Activated T-cell treated with anti-CD3 and anti-CD28 coated beads, Interleukin-2, amount 50 U/mL, for 1 hour (primary cell): ENCODE measurements around the gene FBRSL1.

Source experiments
- DNase-seq: peaks from one replicate; pipeline ENCODE4 v3.0.0-alpha.2; 2020

FBRSL1 gene

DNA sequence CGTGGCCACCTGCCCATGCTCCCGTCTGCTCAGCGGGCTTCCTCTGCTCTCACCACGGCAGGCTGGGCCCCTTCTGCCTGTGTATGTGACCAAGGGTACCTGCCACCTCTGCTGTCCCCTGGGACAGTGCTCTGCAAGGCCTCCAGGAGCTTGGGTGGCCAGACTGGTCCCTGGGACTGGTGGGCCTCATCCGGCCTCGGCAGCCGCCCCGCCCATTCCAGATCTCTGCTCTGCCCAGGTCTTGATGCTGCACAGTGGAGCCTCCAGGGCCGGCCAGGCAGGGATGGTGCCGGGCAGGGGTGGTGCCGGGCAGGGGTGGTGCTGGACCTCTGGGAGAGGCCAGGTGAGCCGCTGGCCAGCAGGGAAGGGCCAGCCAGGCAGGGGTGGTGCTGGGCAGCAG is 9.0 kb downstream of the FBRSL1 start:
- no peak for DNase-seq

DNA sequence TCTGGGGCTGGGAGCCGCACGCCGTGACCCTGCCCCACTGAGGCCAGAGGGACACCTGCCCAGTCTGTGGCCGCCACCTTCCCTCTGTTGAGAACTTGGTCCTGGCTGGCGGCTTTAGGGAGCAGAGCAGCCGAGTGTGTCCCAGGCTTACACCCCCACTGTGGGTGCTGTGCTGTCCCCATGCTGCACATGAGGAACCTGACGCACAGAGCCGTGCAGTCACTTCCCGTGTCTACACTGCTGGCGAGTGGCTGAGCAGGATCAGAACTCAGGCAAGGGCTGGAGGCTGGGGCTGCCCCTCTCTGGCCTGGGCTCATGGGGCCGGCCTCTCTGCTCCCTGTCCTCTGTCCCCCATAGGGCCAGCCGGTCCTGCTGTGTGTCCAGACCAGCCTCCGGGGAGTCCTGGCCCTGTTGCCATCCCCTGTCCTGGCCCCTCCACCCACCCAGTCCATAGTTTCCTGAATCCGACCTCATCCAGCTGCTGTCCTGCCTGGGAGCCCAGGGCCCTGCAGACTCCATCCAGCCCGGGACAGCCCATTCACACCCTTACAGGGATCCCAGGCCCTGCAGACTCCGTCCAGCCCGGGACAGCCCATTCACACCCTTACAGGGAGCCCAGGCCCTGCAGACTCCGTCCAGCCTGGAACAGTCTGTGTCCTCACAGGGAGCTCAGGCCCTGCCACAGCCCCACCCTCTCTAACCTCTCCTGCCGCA is 10.3 kb downstream of the FBRSL1 start:
- DNase-seq = no peak

DNA sequence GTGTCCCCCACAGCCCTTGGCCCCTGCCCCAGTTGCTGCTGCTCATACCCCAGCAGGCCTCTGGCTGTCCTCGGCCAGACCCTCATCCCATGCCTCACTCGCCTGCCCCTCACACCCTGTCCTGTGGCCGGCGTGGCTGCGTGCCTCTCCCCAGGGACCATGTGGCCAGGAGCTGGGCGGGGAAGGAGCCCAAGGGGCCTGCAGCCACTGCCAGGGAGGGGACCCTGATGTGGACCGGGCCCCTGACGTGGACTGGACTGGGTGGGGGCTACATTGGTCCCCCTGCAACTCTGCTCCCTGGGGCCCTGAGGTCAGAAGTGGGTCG is 10.9 kb downstream of the FBRSL1 start:
- DNase-seq = no peak

DNA sequence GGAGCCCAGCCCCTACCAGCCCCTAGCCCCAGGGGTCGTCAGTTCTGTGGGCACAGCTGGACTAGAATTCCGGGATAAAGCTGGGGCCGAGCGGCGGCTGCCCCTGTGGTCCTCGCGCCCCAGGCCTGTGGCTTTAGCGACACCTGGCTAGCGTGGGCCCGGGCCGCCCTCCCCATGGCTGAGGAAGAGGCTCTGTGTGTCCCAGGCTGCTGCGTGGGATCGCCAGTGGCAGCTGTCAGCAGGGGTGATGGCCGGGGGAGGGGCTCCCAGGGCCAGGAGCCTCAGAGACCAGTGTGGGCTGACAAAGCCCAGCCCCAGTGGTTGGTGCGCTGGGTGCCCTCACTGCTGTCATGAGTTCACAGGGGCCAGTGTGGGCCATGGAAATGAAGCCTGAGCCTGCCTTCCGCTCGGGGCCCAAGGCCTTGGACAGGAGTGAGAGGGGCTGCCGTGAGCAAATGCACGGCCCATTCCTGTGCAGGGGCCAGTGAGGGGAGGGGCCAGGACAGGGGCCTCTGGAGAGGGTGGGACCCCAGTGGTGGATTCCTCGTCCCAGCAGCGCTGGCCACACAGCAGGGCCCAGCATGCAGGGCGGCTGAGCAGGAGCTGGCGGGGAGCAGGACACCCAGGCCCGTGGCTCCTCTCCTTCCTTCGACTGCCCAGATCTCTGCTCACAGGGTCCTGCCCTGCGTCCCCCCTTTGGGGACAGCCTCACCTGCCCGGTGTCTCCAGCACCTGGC is 11.4 kb downstream of the FBRSL1 start:
- DNase-seq = no peak

DNA sequence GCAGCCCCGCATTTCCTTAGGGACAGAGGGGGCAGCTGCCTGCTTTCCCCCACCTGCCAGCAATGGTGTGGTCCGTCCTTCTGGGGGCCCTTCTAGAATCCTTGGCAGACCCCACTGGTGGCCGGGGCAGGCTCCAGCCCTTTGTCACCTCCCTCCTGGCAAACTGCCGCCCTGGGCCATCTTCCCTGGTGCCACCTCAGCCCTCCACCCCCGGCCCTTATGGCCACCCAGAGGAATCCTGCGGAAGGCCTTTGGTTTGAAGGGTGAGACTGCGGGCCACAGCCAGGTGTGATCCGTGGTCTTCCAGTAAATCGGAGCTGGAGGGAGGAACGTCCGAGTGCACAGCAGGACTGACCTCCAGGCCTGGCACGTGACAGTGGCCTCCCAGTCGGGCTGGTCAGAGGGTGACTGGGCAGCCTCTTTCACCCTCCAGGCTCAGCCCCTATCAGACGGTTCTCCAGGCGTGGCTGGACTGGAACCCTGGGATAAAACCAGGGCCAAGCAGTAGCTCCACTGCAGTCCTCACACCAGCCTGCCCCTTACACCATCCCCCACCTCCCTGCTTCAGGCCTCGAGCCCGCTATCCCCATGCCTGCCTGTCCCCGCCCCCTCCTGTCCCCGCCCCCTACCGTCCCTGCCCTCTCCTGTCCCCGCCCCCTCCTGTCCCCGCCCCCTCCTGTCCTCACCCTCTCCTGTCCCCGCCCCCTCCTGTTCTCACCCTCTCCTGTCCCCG is 12.4 kb downstream of the FBRSL1 start:
- no peak for DNase-seq

DNA sequence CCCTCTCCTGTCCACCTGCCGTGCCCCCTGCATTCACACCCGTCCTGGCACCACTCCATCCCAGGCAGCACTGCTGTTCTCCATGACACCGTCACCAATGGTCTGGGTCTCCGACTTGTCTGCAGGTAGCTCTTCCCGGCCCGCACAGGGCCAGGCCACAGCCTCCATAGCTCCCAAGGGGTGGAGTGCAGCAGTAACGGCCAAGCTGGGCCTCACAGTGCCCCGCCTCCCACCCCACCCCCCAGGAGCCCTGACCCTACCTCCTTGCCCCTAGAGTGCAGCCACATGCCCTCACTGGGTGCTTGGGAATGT is 12.9 kb downstream of the FBRSL1 start:
- no peak for DNase-seq

DNA sequence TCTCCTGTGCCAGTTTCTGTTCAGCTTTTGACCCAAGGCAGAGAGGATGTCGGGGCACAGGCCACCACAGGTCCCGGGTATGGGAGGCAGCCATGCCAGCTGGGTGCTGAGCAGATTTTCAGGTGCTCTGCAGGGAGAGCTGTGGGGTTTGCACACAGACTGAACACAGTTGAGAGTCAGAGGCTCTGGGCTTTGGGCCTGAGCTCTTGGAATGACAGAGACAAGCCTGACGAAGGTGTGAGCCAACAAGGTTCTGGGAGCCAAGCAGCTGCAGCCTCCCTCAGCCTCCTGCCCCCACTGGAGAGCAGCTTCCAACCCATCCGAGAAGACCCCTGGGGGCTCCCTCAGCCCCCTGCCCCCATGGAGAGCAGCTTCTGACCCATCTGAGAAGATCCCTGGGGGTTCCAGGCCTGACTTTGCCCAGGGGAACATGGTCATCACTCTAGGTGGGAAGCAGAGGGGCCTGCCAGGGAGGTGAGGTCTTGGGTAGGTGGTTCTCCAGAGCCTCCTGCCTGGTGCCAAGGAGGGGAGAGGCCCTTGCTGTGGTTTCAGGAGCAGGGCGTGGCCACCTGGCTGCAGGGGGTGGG is 13.8 kb downstream of the FBRSL1 start:
- DNase-seq = no peak

DNA sequence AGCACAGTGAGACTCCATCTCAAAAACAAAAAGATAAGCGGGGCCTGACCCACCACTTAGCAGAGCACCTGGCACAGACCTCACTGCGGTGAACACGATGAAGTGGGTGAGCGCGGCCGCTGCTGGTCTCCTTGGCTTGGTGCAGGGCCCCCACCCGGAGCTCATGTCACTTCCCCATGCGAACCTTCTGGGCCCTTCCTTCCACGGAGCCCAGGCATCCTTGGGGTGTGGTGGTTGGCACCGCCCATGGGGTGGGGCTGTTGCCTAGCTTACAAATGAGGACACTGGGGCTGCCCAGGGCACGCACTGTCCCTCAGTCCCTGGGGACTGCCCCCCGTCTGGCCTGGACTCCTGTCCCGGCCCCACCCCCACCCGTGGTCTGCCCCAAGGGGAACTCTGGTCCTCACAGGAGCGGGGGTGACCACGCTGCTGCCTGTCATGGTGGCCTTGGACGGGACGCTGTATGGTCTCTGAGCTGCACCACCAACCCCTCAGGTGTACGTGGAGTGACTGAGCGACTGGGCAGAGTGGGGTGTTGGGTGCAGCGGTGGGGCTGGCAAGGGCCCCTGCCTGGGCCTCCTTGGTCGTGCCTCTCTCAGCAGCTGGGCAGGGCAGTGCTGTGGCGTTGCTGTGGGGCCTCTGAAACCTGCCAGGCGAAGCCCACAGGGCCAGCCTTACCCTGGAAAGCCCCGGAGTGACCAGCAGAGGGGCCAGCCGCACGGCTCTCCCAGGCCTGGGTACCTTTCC is 15.3 kb downstream of the FBRSL1 start:
- DNase-seq = no peak

DNA sequence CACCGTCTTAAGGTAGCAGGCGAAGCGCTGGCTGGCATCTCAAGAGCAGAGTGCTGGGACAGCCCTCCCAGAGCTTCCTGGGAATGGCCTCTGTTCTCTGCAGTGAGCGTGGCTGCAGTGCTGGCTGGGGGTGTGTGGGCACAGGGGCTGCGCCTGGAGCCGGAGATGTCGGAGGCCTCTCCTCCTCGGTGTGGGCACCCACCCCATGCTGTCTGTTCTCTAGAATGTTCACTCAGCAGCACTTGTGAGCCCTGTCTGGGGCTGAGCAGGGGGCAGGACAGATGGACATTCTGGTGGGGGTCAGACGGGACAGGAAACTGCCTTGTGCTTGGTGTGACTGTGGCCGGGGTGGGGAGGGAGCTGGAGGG is 15.9 kb downstream of the FBRSL1 start:
- DNase-seq = no peak

DNA sequence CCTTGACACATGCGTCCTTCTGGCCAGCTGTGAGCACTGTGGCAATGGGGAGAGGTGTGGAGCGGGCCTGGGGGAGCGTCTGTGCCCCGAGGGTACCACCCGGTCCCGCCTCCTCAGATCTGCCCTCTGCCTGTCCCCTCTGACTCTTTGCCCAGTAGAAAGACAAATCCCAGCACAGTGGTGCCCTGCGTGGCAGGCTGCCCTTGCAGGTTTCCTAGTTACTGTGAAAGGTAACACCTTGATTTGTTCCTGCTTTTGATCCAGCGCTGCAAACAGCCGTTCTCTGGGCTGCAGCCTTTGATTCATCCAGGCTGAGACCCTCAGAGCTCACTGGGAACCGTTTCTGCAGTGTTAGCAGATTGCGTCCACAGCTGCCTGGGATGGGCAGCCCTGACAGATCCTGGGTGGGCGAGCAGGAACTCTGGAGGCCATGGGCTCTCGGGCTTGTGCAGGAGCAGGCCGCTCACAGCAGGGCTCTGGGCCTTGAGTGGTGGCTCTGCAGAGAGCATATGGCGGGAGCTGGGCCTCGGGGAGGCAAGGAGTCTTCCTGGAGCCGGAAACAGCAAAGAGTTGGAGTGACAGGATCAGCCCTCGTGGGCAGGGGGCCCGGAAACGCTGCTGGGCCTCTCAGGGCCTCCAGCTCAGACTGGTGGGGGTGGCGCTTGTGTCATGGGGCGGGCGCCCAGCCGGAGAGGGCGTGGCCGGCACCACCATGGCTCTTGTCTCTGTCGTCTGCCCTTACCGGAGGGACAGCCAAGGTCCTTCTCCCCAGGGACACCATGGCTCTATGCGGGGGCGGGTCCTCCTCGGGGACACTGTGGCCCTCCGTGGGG is 16.6 kb downstream of the FBRSL1 start:
- DNase-seq = peak; percentile 66

DNA sequence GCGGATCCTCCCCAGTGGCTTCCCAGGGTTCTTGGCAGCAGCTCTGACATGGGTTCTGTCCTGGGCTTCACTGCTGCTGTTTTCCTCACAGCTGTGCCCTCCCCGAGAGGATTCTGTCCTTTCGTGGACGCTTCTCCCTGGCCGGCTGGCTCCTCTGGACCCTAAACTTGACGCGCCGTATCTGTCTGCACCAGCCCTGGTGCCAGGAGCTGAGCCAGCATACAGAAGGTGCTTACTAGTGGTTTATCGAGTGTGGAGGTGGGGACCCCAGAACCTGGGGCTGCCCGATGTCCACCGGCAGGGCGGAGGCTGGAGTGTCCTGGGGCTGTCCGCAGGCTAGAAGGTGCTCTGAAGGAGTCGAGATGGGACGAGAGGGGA is 17.2 kb downstream of the FBRSL1 start:
- no peak for DNase-seq

DNA sequence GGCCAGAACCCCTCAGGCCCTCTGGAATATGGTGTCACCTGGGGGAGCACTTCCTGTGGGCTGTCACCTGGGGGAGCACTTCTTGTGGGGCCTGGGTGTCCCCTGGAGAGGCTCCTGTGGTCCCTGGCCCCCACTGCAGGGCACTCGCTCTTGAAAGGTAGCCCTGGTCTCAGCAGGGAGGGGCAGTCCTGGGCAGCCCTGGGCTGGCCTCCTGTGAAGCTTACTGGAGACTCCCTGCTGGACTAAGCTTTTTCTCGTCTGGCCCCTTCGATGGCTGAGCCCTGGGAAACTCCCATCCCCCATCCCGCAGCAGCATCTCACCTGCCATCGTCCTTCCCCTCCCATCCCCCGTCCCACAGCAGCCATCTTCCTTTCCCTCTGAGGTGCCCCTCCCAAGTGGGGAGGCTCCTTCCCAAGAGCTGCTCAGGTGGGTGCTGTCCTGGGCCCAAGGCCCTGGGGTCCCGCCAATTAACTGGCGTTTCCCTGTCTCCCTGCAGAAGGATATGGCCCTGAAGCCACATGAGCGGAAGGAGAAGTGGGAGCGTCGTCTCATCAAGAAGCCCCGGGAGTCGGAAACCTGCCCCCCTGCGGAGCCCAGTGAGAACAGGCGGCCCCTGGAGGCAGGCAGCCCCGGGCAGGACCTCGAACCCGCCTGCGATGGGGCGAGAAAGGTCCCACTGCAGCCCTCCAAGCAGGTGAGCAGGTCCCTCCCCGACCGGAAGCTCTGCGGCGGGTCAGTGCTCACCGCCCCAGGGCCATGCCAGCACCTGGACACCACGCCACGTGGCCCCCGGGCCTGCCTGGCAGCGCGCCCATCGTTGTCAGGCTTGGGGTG is 17.9 kb downstream of the FBRSL1 start:
- no peak for DNase-seq

DNA sequence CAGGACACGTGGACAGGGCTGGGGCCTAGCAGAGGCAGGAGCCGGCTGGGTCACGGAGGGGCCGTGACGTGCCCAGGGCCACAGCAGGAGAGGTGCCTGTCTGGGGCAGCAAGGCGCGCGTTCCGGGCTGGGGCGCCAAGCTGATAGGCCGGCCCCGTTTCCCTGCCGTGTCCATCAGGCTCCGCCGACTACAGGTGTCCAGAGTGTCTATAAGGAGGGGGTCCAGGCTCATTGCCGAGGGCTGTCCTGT is 18.5 kb downstream of the FBRSL1 start:
- no peak for DNase-seq

DNA sequence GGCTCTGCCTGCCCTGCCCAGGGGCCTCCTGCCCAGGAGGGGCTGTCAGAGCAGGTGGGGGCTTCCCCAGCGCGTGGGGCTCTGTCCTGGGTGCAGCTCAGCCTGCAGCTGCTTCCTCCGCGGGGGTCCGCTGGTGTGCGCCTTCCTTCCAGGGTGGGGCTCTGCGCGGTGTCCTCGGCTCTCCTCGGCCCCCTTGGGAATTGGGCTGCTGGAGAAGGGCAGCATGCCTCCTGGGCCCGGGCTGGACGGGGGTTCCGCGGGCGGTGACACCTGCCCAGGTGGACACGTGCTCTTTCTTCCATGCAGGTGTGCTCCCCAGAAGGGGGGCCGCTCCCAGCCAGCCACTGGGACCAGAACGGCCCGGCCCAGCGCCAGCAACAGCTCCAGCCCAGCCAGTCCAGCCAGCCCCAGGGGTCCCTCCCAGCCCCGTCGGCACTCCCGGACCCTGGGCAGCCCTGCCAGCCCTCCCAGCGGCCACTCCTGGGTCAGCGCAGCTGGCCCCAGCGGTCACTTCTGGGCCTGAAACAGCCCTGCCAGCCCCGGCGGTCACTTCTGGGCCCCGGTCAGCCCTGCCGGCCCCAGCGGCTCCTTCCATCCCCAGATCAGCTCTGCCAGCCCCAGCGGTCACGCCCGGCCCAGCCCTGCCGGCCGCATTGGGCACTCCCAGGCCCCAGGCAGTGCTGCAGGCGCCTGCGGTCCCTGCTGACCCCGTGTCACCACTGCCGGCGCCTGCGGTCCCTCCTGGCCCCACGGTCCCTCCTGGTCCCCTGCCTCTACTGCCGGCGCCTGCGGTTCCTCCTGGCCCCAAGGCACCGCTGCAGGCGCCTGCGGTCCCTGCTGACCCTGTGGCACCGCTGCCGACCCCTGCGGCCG is 19.1 kb downstream of the FBRSL1 start:
- DNase-seq = no peak

DNA sequence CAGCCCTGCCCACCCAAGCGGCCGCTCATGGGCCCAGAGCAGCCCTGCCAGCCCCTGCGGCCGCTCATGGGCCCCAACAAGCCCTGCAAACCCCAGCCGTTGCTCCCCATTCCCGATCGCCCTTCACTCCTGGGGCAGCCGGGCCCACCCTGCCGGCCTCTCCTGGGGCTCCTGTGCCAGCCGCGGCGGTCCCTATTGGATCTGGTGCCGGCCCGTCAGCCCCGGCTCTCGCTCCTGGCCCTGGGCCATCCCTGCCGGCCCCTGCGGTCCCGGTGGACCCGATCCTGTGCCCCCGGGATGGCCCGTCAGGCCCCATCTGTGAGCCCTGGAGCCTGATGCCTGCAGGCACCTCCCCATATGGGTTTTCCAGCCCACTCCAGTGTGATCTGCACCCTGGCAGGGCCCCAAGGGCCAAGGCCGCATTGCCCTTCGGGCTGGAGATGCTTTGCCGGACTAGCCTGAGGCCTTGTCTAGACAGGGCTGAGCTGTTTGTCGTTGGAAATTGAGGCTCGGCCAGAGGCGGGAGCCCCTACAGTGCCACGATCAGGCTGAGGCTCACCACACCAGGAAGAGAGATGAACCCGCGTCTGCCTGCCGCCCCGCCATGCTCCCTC is 20.3 kb downstream of the FBRSL1 start:
- DNase-seq = no peak

DNA sequence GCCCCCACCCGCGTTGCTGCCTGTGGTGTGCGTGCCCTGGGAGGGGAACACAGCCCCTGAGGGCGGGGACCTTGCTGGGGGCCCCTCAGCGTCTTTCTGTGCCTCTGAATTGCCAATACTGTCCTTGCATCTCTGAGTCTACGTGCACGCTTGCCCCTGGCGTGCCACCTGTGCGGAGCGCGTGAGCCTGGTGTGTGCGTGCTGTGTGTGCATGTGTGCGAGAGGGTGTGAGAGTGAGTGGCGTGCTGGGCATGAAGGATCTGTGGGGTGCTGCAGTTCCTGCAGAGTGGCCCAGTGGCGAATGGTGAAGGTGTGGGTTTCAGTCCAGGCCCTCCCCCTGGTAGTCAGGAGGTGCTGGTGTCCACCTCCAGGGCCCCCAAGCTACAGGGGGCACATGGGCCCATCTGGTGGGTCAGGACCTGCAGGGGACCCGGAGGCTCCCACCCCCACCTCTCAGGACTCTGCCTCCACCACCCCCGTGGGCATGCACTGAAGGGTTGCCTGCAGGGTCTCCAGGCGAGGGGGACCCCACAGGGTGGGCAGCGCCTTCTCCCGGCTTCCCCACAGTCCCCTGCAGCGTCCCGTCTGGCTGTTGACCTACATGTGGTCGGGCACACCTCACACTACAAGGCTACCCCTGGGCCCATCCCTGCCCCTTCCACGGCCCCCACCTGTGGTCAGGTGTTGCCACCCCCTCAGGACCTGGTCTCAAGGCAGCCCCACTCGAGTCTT is 21.0 kb downstream of the FBRSL1 start:
- DNase-seq = no peak

DNA sequence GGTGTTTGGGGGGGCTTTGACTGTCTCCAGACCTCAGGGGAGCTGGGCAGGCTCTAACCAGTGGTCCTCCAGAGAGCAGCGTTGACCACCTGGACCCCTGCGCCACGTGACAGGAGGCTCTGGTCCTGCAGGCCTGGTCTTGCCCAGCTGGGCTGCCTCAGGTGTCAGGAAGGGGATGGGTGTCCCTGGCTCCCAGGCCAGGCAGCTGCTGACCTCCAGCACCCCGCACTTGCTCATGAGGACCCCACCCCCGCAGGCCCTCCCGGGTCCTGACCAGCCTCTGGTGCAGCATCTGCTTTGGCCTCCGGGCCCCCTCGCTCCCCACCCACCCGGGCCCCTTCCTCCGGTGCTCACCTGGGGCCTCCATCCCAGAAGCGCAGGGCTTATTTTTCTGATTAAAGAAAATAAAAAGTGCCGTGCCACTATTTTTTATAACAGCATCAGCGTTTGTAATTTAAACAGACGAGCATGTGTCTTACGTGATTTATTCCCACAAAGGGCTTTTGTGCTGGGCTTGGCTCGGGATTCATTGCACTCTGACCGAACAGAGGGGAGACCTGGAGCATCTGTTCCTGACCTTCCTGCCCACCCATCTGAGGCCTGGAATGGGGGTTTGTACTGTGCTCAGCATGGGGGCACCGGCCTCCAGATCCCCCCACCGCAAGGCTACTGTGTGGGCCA is 21.7 kb downstream of the FBRSL1 start:
- DNase-seq = no peak

DNA sequence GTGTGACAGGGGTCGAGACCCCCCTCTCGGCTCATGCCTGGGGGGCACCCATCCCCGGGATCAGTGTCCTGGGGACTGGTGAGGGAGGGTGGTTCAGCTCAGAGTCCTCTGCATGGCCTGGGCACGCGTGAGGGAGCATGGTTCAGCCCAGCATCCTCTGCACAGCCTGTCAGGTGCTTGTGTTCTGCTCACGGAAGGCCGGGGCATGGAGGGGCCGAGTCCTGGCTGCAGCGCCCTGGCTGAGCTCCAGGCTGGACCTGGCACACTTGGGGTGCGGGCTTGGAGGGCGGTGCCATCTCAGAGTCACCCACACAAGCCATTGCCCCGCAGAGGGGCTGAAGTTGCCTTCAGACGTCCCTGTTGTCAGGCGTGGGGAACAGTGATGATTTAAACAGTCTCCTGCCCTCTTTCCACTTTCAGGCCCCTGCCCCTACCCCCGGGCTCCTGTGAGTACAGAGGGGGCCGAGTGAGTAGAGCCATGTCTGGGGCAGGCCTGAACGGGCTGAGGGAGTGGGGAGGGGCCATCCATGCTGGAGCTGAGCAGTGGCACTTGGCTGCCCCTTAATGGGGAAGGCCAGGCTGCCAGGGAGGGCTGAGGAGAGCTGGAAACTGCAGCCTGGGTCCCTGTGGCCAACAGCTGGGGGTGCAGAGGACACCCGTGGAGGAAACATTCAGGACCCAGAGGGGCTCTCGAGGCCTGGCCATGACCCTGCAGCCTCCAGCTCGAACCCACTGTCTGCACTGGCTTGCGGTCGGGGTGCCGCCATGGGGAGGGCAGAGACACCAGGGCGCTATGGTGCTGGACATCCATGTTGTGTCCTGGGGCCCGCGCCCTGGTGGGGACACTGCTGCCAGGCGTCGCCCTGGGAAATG is 22.5 kb downstream of the FBRSL1 start:
- DNase-seq = no peak
